B cell (primary cell): ENCODE data around the gene NOS1AP. TPM values are rescaled to one million over a fixed set of nuclear protein-coding genes. Genes with fewer than 3 reads are reported as not detected.

Source experiments
- ATAC-seq: fragments of 200-7000 bp; cut with Tn5 transposase; one replicate; pipeline ENCODE4 v1.10.0; 2021; ENCODE audit warnings: low read depth, mild to moderate bottlenecking, moderate number of reproducible peaks, moderate library complexity
- CTCF ChIA-PET: fragments of 350-600 bp; sonication (Branson Sonifier 250); formaldehyde crosslinking; loops from one replicate; lab custom pipeline; 2021; ENCODE audit warnings: antibody characterized with exemption, inconsistent platforms; lab: Charles Lee
- POLR2A ChIA-PET: fragments of 350-600 bp; sonication (Branson Sonifier 250); formaldehyde crosslinking; loops from one replicate; lab custom pipeline; 2021; ENCODE audit warnings: antibody characterized with exemption; lab: Charles Lee
- DNase-seq: peaks from one replicate; pipeline ENCODE4 v3.0.0; 2013
- H2AFZ ChIP-seq: 2 replicates; pipeline ENCODE4 v1.6.1; 2012; ENCODE audit warnings: mild to moderate bottlenecking, low read depth, low read length; ENCODE audit not compliant: insufficient read depth, poor library complexity, severe bottlenecking
- H3K27ac ChIP-seq, 2 donors: 1 replicate in 1 of 2; 2 replicates in 1 of 2; pipeline ENCODE4 v1.5.1; 2012 to 2013; ENCODE audit warnings: low read length in 2 of 2, mild to moderate bottlenecking in 2 of 2, moderate library complexity in 1 of 2
- H3K27me3 ChIP-seq, 4 experiments: fragments of 200-600 bp in 1 of 4; sonication (generic) in 1 of 4; replicated peaks in 1 of 4; 1 replicate in 2 of 4; 2 replicates in 2 of 4; pipeline versions ENCODE4 v1.6.1 to v1.7.0; 2013 to 2016; ENCODE audit warnings: low read length in 3 of 4, mild to moderate bottlenecking in 2 of 4, mixed read lengths in 1 of 4, moderate library complexity in 1 of 4; ENCODE audit not compliant: insufficient read depth in 4 of 4, control insufficient read depth in 3 of 4; ENCODE audit errors: control extremely low read depth in 1 of 4
- H3K36me3 ChIP-seq, 2 experiments: replicated peaks in 1 of 2; 1 replicate in 1 of 2; 2 replicates in 1 of 2; pipeline versions ENCODE4 v1.6.1 to v1.7.1; 2013; ENCODE audit warnings: low read length in 1 of 2; ENCODE audit not compliant: insufficient read depth in 2 of 2, control insufficient read depth in 1 of 2; ENCODE audit errors: control extremely low read depth in 1 of 2, extremely low read depth in 1 of 2
- H3K4me1 ChIP-seq, 2 donors: fragments of 200-600 bp in 1 of 2; sonication (generic) in 1 of 2; 1 replicate in 1 of 2; 2 replicates in 1 of 2; pipeline versions ENCODE4 v1.5.1 to v1.6.1; 2013 to 2017; ENCODE audit warnings: low read length in 2 of 2; ENCODE audit not compliant: control insufficient read depth in 2 of 2, insufficient read depth in 2 of 2
- H3K4me2 ChIP-seq: replicated peaks from 2 replicates; pipeline ENCODE3; 2012; ENCODE audit warnings: mild to moderate bottlenecking, low read depth, low read length; ENCODE audit not compliant: poor library complexity, severe bottlenecking
- H3K4me3 ChIP-seq, 5 experiments: fragments of 200-600 bp in 1 of 5; sonication (generic) in 1 of 5; 1 replicate in 3 of 5; 2 replicates in 2 of 5; pipeline versions ENCODE4 v1.5.1 to v1.7.0; 2011 to 2016; ENCODE audit warnings: low read length in 4 of 5, mild to moderate bottlenecking in 4 of 5, low read depth in 2 of 5, control low read depth in 1 of 5, moderate library complexity in 1 of 5; ENCODE audit not compliant: insufficient read depth in 1 of 5; ENCODE audit errors: control extremely low read depth in 1 of 5, extremely low read depth in 1 of 5
- H3K79me2 ChIP-seq: fragments of 200-600 bp; sonication (generic); one replicate; pipeline ENCODE4 v1.6.0; 2016; ENCODE audit warnings: low read length; ENCODE audit not compliant: control insufficient read depth, insufficient read depth
- H3K9ac ChIP-seq: fragments of 200-600 bp; sonication (generic); 2 replicates; pipeline ENCODE4 v1.6.1; 2017; ENCODE audit warnings: mild to moderate bottlenecking, low read length, moderate library complexity
- H3K9me3 ChIP-seq, 3 donors: one replicate each; pipeline versions ENCODE4 v1.6.1 to v1.7.1; 2013; ENCODE audit warnings: low read length in 2 of 3; ENCODE audit not compliant: control insufficient read depth in 2 of 3, insufficient read depth in 1 of 3; ENCODE audit errors: control extremely low read depth in 1 of 3
- H4K20me1 ChIP-seq: 2 replicates; pipeline ENCODE4 v1.6.0; 2012; ENCODE audit warnings: mild to moderate bottlenecking, low read length; ENCODE audit not compliant: insufficient read depth, control insufficient read depth, poor library complexity, severe bottlenecking
- H3K27ac Mint-ChIP-seq: one replicate; pipeline ENCODE4 v1.8.0; 2021; ENCODE audit warnings: mixed read lengths
- H3K27me3 Mint-ChIP-seq: one replicate; pipeline ENCODE4 v1.8.0; 2021; ENCODE audit warnings: mixed read lengths
- H3K4me1 Mint-ChIP-seq: one replicate; pipeline ENCODE4 v1.8.0; 2021; ENCODE audit warnings: mixed read lengths
- H3K4me3 Mint-ChIP-seq: one replicate; pipeline ENCODE4 v1.8.0; 2021; ENCODE audit warnings: mixed read lengths
- H3K9me3 Mint-ChIP-seq: one replicate; pipeline ENCODE4 v1.8.0; 2022; ENCODE audit warnings: mixed read lengths; ENCODE audit not compliant: insufficient read depth
- EZH2 ChIP-seq: IDR thresholded peaks from 2 replicates; pipeline ENCODE4 v1.6.1; 2012; ENCODE audit warnings: borderline replicate concordance, low read depth, mild to moderate bottlenecking, moderate library complexity, low read length; ENCODE audit not compliant: insufficient read depth, poor library complexity, severe bottlenecking
- WGBS: methylation state at CpG from one replicate; pipeline ENCODE4 v1.1.5; 2013; ENCODE audit warnings: missing lambda C conversion rate; ENCODE audit not compliant: insufficient coverage; 5-methylcytosine and 5-hydroxymethylcytosine counted together
- intact Hi-C: fragments of 100-400 bp; cut with micrococcal nuclease; formaldehyde crosslinking; loops from one replicate; pipeline ENCODE4 v1.10.0; 2022
- polyA plus RNA-seq: library from polyadenylated mRNA; depleted of rRNA; stranded (reverse); fragments of >200 nt; gene quantifications from 2 replicates; pipeline ENCODE4 v1.2.3, GENCODE V29; 2012
- total RNA-seq, 2 donors: library from RNA; stranded (reverse); fragments of 120-200 nt in 1 of 2; gene quantifications; 1 replicate in 1 of 2; 2 replicates in 1 of 2; pipeline versions ENCODE4 v1.2.3 to v1.2.4, GENCODE V29; 2013 to 2022
- TF ChIP-seq, protein P1 (sequence below): fragments of 200-600 bp; IDR thresholded peaks from one replicate; pipeline ENCODE4 v1.8.0; 2022; ENCODE audit warnings: antibody characterized with exemption, mild to moderate bottlenecking

NOS1AP gene
- total and polyA plus RNA-seq, 2 donors (not counting 1 experiment from before 2014, with no cell fraction given), result 0.32 TPM; not detected in 1

DNA sequence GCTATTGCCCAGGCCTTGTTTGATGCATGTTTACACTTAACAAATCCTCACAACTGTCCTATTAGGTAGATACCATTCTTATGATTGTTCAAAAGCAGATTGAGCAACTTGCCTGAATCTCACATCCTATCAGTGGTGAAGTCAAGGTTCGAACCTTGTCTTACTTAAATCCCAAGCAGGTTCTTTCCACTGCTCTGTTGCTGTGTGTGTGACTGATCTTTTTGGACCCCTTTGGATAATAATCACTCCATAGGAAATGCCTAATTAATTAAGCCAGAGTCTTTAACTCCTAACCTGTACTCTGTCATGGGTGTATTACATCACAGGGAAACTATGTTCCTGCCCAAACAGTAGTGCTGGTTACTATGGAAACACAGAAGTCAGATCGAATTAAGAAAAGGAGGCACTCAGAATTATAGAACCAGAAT lies 222.9 kb downstream of the NOS1AP start:
- Histone ChIP-seq H4K20me1 (no peaks in the 10 kb centered on the region), H3K4me3 (no peak overlapping the region), H3K9me3 (no peaks in the 10 kb centered on the region), H3K27ac (no peak overlapping the region), H3K79me2 (no peaks in the 10 kb centered on the region), H3K4me2 (no peak overlapping the region), H2AFZ (no peak overlapping the region), H3K27me3 (peaks cover 0 to 6% (median 0%) of the 10 kb centered on the region in 4 experiments), H3K36me3 (no peaks in the 10 kb centered on the region), H3K9ac (no peak overlapping the region), H3K4me1 (no peaks in the 10 kb centered on the region)
- CTCF ChIA-PET, result no interaction called here
- no peak for DNase-seq
- Mint-ChIP-seq H3K27ac (no peak overlapping the region), H3K27me3 (peaks cover 39% of the 10 kb centered on the region), H3K9me3 (no peaks in the 10 kb centered on the region), H3K4me1 (no peaks in the 10 kb centered on the region), H3K4me3 (no peak overlapping the region)
- POLR2A ChIA-PET, result no interaction called here
- intact Hi-C loops, result no loop called here
- TF ChIP-seq, protein P1, sequence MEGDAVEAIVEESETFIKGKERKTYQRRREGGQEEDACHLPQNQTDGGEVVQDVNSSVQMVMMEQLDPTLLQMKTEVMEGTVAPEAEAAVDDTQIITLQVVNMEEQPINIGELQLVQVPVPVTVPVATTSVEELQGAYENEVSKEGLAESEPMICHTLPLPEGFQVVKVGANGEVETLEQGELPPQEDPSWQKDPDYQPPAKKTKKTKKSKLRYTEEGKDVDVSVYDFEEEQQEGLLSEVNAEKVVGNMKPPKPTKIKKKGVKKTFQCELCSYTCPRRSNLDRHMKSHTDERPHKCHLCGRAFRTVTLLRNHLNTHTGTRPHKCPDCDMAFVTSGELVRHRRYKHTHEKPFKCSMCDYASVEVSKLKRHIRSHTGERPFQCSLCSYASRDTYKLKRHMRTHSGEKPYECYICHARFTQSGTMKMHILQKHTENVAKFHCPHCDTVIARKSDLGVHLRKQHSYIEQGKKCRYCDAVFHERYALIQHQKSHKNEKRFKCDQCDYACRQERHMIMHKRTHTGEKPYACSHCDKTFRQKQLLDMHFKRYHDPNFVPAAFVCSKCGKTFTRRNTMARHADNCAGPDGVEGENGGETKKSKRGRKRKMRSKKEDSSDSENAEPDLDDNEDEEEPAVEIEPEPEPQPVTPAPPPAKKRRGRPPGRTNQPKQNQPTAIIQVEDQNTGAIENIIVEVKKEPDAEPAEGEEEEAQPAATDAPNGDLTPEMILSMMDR, result no peak
- no peak for TF ChIP-seq EZH2
- no peak for ATAC-seq
- WGBS, result no CpG with 5 or more reads among the region's 2 CpGs

DNA sequence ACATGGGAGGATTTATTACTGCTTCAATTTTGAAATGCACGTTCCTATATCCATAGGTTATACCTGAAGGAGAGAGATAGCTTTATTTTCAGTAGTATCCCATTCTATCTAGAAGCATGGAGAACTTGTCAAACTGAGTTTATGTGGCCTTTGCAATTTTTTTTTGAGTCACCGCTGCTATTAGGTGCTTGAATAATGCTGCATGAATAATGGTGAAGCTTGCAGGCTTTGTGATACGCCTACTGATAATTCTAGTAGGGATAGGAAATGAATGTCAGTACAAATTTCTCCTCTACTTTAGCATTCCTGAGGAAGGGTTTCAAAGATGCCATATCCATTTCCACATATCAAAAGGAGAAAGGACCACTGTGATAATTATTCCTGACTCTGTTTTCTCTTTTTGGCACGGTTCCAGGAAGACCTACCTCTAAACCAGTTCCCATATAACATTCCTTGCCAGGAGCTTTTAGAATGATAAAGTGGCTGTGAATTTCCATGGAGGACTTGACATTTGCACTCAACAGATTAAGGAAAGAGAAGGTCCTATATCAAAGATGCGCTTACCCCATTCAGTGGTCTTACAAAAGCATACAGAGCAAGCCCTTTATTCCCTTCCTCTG lies 223.7 kb downstream of the NOS1AP start:
- no peaks in the 10 kb centered on the region for H3K79me2 ChIP-seq
- H3K4me3 Mint-ChIP-seq, result no peak overlapping the region
- H3K27me3 ChIP-seq, result peaks cover 0 to 6% (median 1%) of the 10 kb centered on the region in 4 experiments
- ChIA-PET CTCF (no interaction called here), POLR2A (no interaction called here)
- intact Hi-C loops, result no loop called here
- H4K20me1 ChIP-seq, result no peaks in the 10 kb centered on the region
- H3K9me3 ChIP-seq, result no peaks in the 10 kb centered on the region
- ATAC-seq (no peak), DNase-seq (no peak)
- H3K9ac ChIP-seq, result no peak overlapping the region
- no peaks in the 10 kb centered on the region for H3K4me1 Mint-ChIP-seq
- H2AFZ ChIP-seq, result no peak overlapping the region
- no peak overlapping the region for H3K4me3 ChIP-seq
- TF ChIP-seq, protein P1, result no peak
- no peak for TF ChIP-seq EZH2
- H3K4me1 ChIP-seq, result no peaks in the 10 kb centered on the region
- no peaks in the 10 kb centered on the region for H3K9me3 Mint-ChIP-seq
- H3K27me3 Mint-ChIP-seq, result peaks cover 40% of the 10 kb centered on the region
- H3K27ac Mint-ChIP-seq, result no peak overlapping the region
- no peak overlapping the region for H3K27ac ChIP-seq
- H3K36me3 ChIP-seq, result no peaks in the 10 kb centered on the region
- no peak overlapping the region for H3K4me2 ChIP-seq
- no CpG with 5 or more reads among the region's 5 CpGs for WGBS
